ENCODE data around the gene PARD6G.
A peak's percentile ranks its signal among the peaks of the same experiment; 100 is the strongest.

PARD6G gene

DNA sequence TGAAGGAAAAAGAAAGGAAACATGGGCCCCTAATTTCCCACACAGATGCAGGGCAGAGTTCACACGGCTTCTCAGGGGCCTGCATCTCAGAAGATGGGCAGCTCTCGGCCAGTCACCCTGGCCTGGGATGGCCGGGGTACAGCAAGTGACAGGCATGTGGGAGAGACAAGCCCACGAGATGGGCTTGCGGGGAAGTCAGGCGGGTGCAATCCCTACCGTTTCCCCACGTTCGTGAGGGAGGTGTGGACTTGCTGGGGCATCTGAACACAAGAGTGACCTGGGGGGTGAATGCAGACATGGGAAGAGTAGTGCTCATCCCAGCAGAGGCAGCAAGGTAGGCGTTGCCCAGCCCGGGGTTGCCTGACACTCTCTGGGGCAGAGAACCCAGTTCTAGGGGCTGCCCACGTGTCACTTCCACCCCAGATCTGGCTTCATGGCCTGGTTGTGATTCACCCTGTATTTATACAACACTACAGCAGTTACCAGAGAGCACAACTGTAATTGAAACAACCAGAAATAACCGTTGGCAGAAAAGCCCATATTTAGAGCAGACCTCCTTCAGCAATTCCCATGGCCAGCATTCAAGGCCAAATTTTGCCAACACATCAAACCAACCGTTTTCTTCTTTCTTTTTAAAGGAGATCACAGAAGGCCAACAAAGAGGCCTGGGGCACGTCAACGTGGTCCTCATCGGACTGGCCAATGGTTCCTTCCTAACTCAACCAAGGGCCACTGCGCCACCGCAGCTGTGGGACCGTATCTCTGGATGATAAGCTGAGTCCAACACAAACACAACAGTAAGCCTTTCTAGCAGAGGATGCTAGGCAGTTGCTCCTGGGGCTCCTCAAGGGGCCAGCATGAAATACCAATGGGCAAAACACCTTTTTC lies 58.4 kb downstream of the PARD6G start:
- no peak for DNase-seq

DNA sequence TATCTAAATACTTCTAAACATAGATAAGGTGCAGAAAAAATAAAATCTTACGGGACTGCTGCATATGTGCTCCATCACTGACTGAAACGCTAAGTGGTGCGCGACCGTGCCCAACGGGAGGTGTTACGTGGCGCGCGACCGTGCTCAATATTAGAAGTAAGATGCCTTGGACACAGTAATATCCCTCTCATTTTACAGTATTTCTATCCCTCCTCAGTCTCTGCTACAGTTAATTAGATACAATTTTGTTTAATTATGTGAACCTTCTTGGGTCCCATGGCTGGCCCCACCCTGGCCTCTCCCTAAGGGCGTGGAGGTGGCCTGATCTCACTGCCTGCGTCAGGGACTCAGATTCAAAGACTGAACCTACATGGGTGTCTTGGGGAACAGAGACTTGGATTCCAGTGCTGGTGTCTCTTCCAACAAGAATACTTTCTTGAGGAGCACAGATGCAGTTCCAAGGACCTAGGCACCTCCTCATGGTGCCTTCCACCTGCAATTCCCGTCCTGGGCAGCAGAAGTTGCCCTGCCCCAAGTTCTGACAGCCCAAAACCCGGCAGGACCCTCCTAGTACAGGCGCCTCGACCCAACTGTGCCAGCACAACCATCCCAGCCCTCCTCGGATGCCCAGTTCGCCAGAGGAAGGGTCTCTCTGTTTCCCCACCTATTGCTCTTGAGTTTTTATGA lies 59.2 kb downstream of the PARD6G start:
- no peak for DNase-seq

DNA sequence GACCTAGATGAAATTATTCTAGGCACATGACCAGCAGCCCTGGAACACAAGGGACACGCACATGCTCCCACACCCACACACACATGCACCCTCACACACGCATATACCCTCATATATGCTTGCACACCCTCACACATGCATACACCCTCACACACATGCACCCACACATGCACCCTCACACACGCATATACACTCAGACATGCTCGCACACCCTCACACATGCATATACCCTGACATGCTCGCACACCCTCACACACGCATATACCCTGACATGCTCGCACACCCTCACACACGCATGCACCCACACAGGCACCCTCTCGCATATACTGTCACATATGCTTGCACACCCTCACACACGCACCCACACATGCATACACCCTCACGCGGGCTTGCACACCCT lies 61.8 kb downstream of the PARD6G start:
- no peak for DNase-seq

DNA sequence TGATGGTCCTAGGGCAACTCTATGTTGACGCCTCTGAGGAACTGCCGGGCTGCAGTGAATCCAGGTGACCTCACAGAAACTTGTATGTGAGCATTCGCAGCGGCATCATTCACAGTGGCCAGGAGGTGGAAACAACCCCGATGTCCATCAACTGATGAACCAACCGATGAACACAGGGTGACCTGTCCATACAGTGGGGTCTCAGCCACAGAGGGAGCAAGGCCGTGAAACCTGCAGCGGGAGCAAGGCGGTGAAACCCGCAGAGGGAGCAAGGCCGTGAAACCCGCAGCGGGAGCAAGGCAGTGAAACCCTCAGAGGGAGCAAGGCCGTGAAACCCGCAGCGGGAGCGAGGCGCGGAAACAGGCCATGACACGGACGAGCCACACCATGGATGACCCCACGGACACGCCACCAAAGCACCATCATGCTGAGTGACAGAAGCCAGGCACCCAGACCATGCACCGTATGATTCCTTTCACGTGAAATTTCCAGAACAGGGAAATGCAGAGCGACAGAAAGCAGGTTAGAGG lies 63.0 kb downstream of the PARD6G start:
- DNase-seq: no peak

DNA sequence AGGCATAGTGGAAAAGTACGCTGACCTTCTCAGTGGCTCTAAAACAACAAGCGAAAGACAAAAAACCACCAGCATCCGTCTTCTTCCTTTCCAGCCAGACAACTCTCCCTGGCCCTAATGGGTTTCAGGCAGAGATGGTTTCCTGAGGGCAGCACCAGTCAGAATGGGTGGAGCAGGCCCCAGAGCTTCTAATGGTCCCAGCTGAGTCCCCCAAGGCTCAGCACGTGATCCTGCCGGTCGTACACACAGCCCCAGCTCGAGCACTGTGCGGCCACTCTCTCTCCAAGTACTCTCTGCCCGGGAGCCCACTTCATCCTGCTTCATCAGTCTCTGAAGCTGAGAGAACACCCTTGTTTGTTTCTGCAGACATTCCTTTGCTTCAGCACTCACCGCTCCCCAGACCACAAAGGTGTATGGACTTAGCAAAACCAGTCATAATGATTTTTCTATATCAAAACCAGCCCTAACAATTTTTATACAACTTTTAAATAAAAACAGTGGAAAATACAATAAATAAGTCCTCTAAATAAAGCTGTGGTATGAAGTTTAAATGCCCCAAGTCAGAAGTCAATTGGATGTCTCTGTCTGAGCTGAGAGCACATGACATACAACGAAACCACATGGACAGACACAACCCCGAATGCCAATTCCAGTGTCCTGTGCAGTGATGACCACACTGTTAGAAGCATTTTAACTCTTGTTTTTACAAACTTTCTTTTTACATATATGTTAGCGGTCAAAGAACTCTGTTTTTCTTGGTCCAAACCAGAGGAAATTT lies 63.9 kb downstream of the PARD6G start:
- DNase-seq: no peak

DNA sequence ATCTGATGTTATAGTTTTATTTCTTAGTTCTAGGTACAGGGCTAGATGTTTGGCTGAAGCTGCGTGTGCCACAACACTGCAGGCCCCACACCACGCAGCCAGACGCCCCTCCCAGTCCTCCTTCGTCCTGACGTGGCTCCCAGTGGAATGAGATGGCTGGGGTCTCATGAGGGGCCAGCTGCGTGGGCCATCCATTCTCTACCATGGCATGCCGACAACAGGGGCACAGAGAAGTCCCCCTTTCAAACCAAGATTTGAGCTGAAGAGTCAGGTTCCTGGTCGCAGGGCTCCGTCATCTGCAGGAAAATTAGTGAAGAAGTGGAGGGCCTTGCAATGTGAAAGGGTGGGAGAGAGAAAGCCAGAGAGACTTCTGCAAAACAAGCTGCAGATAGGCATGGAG lies 64.5 kb downstream of the PARD6G start:
- no peak for DNase-seq

DNA sequence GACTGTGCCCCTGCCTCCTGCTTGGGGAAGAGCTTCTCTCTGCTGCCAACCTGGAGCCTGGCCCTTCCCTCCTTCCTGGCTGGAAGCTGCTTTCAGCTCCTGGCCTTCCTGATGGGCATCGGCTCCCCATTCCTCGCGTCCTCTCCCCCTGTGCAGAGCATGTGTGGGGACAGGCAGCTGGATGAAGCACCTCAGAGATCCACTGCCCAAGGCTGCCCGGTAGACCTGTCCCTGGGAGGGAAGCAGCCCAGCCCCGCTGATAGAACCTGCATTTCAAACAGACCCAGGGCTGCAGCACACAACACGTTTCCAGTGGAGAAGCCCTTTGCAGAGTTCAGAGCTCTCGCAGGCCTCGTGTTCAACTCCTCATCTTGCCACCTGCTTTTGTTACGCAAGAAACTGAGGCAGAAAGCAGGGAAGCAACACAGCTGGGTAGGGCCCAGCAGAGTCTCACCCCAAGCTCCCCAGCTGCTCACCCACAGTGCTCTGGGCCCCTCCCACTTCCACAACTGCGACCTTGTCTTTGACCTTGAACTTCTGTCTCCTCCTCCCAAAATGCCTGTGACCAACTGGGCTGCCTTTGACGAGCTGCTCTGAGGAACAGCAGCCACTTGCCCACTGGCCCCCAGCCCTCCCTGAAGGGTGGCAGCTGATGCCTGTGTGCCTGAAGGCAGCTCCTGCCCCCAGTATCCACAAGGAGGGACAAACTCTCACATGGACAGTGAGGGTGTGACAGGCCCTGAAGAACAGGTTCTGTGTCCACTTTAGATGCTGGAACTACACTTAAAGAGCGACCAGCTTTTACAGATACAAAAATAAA lies 65.5 kb downstream of the PARD6G start:
- DNase-seq: no peak

DNA sequence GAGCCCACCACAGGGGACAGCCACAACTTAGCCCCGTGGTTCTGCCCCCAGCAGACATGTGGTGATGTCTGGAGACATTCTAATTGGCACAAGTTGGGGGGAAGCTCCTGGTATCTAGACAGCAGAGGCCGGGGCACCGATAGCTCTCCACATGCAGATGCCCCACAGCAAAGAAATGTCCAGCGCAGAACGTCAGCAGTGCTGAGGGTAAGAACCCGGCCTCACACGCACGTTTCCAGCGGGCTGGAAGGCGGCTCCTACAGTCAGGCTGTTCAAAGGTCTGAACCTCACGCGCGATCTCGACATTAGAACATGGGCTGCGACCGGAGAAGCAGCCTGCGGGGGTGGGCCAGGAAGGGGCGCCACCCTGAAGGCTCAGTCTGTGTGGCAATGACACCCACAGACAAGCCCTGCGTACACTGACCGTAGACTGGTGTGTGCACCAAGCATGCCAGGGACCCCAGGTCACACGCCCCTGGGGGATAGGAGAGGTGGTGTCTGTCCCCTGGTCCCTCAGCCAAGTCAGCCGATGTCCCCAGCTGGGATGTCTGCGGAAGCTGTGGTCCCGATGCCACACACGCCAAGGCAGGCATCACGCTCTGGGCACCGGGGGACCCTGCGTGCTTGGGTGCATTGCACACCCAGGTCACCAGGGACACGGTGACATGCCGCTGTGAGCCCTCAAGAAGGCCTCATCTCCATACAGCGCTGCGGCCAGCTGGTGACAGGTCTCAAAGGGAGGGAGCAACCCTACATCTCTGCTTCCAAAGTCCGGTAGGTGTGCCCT lies 66.3 kb downstream of the PARD6G start:
- DNase-seq: no peak

DNA sequence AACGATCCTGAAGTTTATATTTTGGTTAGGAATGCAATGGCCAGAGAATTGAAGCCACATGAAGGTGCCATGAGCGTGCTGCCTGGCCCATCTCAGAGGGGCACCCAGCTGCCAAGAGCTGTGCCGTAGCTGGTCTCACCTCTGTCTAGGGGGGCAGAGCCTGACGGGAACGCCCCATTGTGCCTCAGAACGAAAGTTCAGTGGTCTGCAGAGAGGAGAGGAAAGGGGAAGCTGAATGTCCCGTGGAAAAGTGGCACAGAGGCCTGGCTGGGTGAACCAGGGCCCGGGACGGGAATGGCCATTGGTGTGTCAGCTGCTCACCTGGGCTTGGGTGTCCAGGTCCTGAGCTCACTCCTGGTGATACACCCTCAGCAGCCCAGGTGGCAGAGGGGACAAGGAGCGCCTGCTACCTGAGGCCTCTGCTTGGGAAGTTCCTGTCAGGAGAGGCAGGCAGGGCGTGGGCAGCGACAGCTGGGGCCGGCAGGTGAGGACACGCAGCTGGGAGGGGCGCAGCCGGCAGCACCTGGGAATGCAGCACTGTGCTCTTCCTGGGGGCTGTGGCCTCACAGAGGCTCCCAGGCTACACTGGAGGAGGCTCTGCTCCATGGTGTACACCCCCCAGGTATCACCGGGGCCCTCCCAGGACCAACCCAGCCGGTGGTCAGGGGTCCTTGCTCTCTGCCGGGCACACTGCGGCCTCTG lies 67.3 kb downstream of the PARD6G start:
- DNase-seq: peak in 1 of 2 experiments; percentile 6

DNA sequence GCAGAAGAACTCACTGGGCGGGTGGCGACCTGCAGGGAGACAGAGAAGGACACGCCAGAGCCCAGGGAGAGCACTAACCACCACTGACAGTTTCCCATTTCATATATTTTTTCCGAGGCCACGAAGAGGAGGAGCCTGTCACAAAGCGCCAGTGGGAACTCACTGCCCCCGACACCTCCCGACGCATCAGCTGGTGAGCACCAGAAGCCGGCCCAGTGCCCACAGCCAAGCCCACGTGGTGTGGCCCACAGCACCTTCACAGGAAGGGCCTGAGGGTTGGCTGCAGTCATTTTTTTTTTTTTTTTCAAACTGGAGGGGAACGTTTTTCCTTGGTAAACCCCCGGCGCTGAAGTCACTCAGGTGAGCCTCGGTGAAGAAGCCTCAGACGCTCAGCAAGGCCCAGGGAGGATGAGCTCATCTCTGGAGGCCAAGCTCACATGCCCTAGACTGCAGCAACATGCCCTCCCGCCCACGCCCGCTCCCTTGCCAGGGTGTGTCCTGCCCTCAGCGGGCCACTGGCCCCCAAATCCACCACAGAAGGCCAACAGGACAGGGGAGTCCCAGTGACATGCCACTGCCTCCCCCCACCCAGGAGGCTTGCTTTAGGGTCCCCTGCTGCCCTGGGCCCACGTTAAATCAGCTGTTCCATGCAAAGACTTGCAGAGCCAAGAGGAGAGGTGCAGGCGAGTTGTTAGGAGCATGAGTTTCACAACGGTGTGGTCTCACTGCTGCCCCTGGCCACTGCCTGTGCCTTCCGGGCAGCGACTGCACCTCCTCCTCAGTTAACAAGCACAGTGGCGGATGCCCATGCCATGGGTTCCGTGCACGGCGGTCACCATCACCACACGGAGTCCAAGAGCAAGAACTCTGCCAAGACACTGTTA lies 68.1 kb downstream of the PARD6G start:
- DNase-seq: no peak

DNA sequence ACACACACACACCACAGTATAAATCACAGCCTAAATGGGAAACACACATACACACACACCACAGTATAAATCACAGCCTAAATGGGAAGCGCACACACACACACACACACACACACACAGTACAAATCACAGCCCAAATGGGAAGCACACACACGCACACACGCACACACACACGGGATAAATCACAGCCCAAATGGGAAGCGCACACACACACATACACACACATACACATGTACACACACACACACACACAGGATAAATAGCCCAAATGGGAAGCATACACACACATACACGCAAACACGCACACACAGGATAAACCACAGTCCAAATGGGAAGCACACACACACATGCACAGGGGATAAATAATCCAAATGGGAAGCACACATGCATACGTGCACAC lies 70.2 kb downstream of the PARD6G start:
- DNase-seq: no peak

DNA sequence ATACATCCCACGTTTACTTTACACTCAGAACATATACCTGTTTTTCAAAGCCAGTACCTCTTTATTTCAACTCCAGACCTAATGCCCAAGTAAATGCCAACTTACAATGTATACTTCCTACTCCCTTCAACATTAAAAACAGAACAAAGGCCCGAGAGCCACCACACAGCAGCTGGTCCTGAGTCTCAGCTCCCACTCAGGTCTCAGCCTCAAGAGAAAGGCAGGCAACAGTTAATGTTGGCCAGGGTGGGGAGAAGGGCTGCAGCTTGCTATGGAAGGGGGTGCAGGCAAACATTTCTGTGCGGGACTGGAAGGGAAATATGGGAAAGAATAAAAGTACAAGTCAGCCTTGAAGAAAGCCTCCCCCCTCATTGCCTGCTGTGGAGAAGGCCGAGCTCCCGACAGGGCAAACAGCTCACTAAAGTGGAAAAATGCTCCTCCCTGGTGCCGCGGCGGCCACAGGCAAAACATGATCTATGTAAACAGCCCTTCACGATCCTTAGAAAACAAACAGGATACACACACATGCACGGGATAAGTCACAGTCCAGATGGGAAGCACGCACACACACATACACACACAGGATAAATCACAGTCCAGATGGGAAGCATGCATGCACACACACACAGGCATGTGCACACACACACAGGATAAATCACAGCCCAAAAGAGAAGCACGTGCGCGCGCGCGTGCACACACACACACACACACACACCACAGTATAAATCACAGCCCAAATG lies 70.8 kb downstream of the PARD6G start:
- peak in 1 of 2 experiments; percentile 24 for DNase-seq

DNA sequence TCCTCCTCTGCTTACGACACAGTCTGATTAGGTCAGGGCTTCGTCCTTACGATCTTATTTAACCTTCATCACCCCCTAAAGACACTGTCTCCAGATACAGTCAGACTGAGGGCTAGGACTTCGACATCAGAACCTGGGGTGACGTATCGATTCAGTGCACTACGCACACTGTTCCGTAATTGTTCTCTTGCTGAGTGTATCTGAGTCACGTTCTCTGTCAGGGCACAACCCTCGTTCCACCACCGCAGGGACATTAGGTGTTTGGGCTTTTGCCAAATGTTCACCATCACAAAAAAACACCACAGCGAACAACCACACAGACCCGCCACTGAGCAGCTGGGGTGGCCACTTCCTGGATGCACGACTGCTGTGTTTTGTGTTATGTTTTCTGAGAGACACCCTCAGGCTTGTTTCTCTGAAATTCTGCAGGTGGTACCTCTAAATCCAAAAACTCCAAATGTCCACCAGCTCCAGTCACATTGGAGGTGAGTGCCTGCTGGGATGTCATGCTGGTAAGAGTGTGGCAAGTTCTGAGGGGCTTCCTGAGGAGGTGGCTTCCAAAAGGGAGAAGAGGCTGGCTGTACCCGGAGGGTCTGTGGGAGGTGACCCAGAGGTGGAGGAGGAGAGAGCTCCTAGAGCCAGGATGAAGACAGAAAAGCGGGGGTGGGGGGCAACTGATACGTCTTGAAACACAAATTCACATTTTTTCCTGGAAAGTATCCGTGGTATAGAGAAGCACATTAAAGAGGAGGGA lies 71.7 kb downstream of the PARD6G start:
- no peak for DNase-seq

DNA sequence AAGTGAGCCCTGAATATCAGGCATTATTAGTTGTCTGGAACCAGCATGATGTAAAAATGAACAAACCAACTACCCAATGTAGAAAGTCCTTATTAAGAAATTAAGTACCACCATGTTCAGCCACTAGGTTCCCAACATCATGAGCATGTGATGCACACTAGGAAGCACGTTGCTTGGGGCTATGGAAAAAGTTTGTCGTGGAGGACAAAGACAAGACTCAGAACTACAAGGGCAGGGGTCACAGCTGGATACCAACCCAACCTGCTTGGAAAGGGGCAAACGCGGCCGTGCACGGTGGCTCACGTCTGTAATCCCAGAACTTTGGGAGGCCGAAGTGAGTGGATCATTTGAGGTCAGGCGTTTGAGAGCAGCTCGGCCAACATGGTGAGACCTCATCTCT lies 74.3 kb downstream of the PARD6G start:
- DNase-seq: no peak

DNA sequence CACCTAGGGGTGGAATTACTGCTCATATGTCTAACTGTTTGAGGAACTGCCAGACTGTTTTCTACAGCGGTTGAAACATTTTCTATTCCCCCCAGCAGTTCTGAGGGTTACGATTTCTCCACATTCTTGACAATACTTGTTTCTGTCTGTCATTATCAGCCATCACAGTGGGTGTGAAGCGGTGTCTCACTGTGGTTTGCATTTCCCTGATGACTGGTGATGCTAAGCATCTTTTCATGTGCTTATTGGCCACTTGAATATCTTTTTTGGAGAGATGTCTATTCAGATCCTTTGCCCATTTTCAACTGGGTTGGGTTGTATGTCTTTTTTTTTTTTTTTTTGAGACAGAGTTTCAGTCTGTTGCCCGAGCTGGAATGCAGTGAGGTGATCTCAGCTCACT lies 75.3 kb downstream of the PARD6G start:
- DNase-seq: no peak

DNA sequence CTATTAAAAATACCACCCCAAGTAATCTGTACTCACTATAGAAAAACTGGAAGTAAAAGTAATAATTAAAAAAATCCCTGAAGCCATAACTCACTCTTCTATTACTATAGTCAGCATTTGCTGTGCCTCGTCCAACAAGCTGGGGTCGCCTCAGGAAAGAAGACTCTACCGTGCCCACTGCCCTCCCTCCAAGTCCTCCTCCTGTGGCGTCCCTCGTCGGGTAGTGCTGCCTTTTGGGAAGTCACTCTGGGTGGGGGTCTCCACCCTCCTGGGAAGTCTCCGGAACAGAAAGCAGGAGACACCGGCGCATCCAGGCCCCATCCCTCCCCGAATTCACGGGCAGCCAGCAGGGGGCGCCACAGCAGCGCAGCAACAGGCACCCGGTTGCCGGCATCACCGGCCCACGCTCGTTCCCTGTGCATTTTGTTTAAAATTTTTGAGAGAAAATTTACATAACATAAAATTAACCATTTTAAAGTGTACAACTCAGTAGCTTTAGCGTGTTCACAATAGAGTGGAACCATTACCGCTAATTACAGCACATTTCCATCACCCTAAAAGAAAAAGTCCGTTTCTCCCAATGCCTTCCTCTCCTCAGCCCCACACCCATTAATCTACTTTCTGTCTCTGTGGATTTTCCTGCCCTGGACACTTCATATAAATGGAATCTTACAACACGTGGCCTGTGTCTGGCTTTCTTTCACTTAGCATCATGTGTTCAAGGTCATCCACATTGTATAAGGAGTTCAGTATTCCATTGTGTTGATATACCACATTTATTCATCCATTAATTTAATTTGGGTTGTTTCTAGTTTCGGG lies 76.1 kb downstream of the PARD6G start:
- peak in 1 of 2 experiments; percentile 16 for DNase-seq

DNA sequence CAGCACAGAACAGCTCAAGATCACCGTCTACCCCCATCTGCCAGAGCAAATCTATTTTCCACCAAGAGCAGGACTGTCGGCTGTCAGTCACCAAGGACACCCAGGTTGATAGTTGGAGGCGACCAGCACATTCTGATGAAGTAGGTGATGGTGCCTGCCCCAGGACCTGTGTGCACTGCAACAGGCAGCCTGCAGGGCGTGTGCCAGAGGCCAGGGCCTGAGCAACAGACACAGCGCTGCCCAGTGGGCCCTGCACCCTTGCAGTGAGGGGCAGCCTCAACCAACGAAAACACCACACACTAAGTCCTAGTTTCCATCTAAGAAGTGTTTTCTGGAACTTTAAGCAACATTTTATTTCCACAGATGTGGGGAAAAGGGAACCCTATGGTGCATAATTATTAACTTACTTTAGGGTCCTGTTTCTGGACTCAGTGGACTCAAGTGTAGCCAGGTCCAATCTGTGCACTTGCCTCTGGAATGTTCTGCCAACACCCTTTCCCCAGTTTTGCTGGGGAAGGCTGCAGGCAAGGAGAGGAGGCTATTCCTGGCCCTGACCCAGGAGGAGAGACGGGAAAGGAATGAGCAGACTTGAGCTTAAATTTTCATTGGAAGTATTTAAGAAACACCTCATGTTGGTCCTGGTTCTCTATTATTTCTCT lies 76.8 kb downstream of the PARD6G start:
- no peak for DNase-seq
